ENCODE data around the gene NOTCH1.

The NOTCH1 gene

GRCh38 chr9:136474021-136474640 is 71.7 kb downstream of the NOTCH1 start:
- CTCF ChIA-PET = no interaction called here

GRCh38 chr9:136473354-136473721 is 72.5 kb downstream of the NOTCH1 start:
- ChIA-PET POLR2A (ENCODE audit: low non-redundant PET) (no interaction called here), CTCF (no interaction called here)
- peak overlapping the region; percentile 16; the same call in 1 of the 2 replicates for H3K27ac ChIP-seq
- DNase-seq (ENCODE audit: low spot score) = no peak
- TF ChIP-seq CTCF (conservative IDR thresholded peaks at IDR 0.05; ENCODE audit: low read depth) = no peak

More at GRCh38 chr9:136474021-136474640, 71.7 kb downstream of the NOTCH1 start:
- no peak for DNase-seq (ENCODE audit: low spot score)
- 0 out of 2 replicates have a peak overlapping the region, but pooled peaks have one; percentile 40 for H3K27ac ChIP-seq
- POLR2A ChIA-PET (ENCODE audit: low non-redundant PET) = no interaction called here
- no peak for TF ChIP-seq CTCF (conservative IDR thresholded peaks at IDR 0.05; ENCODE audit: low read depth)

DNA sequence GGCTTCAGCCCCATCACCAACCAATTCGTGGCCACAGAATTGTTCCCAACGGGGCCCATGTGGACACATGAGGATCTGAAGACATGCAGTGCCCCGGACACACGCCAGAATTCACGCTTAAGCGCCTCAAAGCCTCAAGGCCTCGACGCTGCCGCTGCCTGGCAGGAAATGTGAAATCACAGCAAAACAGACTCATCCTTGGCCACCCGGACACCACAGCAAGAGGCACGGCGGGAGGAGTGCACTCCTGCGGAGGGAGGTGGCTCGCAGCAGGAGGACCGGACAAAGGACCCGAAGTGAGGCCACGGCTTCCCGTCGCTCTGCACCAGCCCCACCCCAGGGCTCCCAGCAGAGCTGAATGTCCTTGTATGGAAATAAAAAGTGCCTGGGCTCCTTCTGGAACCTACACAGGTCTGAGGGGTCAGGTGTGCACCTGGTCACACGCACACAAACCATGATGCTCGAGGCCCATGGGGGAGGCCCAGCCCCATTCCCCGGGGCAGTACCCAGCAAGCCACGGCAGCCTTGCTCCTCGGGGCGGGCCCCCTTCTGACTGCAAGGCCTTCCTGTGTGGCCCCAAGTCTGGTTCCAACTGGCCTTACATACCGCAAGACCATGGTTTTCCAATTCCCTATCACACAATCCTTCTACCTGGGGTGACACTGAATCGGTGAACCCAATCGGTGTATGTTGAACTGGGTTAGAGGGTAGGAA is 73.1 kb downstream of the NOTCH1 start:
- POLR2A ChIA-PET (ENCODE audit: low non-redundant PET) = no interaction called here
- peak overlapping the region; percentile 16 for H3K27ac ChIP-seq
- CTCF ChIA-PET = no interaction called here
- no peak for DNase-seq (ENCODE audit: low spot score)
- no peak for TF ChIP-seq CTCF (conservative IDR thresholded peaks at IDR 0.05; ENCODE audit: low read depth)

- DNase-seq (ENCODE audit: low spot score) = no peak
- ChIA-PET CTCF (no interaction called here), POLR2A (ENCODE audit: low non-redundant PET) (no interaction called here)
- peak overlapping the region; percentile 16 for H3K27ac ChIP-seq
- no peak for TF ChIP-seq CTCF (conservative IDR thresholded peaks at IDR 0.05; ENCODE audit: low read depth)
These were observed 73.9 kb downstream of the NOTCH1 start for GRCh38 chr9:136471802-136472487.

DNA sequence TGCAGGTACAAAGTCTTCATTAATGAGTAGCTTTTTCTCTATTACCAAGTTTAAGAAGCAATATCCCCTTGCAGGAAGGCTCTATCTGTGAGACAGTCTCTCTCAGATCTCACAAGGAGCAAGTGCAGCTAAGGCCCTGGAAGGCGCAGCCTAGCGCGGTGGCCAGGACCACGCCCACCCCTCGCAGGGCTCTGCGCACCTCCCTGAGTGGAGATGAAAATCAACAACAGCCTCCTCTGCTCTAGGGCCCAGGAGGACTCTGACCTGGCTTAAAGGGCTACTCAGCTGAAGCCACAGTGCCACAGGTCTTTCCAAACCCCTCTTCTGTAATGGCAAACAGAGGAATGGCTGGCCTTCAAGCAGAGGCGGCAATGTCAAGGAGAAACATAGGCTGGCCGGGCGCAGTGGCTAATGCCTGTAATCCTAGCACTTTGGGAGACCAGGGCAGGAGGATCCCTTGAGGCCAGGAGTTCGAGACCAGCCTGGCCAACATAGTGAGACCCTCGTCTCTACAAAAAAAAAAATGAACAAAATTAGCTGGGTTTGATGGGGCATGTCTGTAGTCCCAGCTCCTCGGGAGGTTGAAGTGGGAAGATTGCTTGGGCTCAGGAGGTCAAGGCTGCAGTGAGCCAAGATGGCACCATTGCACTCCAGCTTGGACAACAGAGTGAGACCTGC is 74.9 kb downstream of the NOTCH1 start:
- H3K27ac ChIP-seq = peak overlapping the region; percentile 16; the same call in 1 of the 2 replicates
- TF ChIP-seq CTCF (conservative IDR thresholded peaks at IDR 0.05; ENCODE audit: low read depth) = no peak
- CTCF ChIA-PET = interaction anchor here (0.7 kb wide), 1 partner anchor 25 kb away, joined by 3 read pairs; no protein-coding TSS in a partner anchor
- no peak for DNase-seq (ENCODE audit: low spot score)
- POLR2A ChIA-PET (ENCODE audit: low non-redundant PET) = no interaction called here

DNA sequence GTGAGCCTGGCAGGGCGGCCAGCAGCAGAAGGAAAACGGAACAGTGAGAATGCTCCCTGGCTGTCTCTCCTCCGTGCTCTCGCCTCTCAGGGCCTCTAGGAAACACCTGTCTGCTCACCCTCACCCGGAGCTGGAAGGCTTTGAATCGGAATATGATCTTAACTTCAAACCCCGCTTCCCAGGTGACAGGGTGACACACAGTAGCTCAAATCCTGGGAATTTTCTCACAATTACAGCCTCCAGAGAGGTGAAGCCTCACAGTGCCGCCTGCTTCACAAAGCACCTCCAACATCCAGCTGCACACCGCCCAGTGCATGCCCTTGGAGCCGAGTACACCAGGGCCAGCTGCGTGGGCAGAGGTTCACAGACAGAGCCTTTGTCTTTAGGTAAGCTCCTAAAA is 75.5 kb downstream of the NOTCH1 start:
- TF ChIP-seq CTCF (conservative IDR thresholded peaks at IDR 0.05; ENCODE audit: low read depth) = no peak
- no peak for DNase-seq (ENCODE audit: low spot score)
- POLR2A ChIA-PET (ENCODE audit: low non-redundant PET) = no interaction called here
- CTCF ChIA-PET = interaction anchor here (0.6 to 0.7 kb wide), 2 partner anchors 24 to 33 kb away, joined by 3 read pairs; no protein-coding TSS in a partner anchor
- H3K27ac ChIP-seq = peak overlapping the region; percentile 7
